22Rv1 (cell line): Measurements from ENCODE around the gene PABPC3.
A peak's percentile ranks its signal among the peaks of the same experiment; 100 is the strongest.

ENCODE experiments used
- H3K27ac ChIP-seq: fragments of 450-650 bp; 2 replicates; pipeline ENCODE4 v1.5.1; 2017
- CTCF ChIP-seq: fragments of 450-650 bp; IDR thresholded peaks from 2 replicates; pipeline ENCODE4 v1.5.1; 2017; ENCODE audit warnings: mild to moderate bottlenecking
- ZFX ChIP-seq: fragments of 450-650 bp; IDR thresholded peaks from 2 replicates; pipeline ENCODE4 v1.6.1; 2017; ENCODE audit warnings: antibody characterized with exemption, borderline replicate concordance

Gene PABPC3

GRCh38 chr13:25095851-25096453 is at the start of gene PABPC3:
PABPC3 (plus strand) TSS chr13:25096136; CDS start chr13:25096199, 63 bp downstream.
- H3K27ac ChIP-seq = no peak within 1 kb of the TSS
- TF ChIP-seq CTCF (no peak), ZFX (no peak)

GRCh38 chr13:25046274-25046984 is 49.5 kb upstream of the PABPC3 start:
- H3K27ac ChIP-seq = no peak overlapping the region
- peak; percentile 18; the same call in 1 of the 2 replicates for TF ChIP-seq CTCF
- no peak for TF ChIP-seq ZFX

GRCh38 chr13:25046985-25047511 is 48.9 kb upstream of the PABPC3 start:
- no peak overlapping the region for H3K27ac ChIP-seq
- TF ChIP-seq ZFX = no peak
- no peak for TF ChIP-seq CTCF

GRCh38 chr13:25051065-25051464 is 44.9 kb upstream of the PABPC3 start:
- no peak overlapping the region for H3K27ac ChIP-seq
- TF ChIP-seq CTCF = no peak

- TF ChIP-seq ZFX (no peak), CTCF (no peak)
- no peak overlapping the region for H3K27ac ChIP-seq
These were observed 36.8 kb upstream of the PABPC3 start for GRCh38 chr13:25059166-25059565.

- no peak overlapping the region for H3K27ac ChIP-seq
- TF ChIP-seq CTCF = no peak
- TF ChIP-seq ZFX = no peak
These were observed 36.0 kb upstream of the PABPC3 start for GRCh38 chr13:25059958-25060357.

GRCh38 chr13:25062479-25062878 is 33.5 kb upstream of the PABPC3 start:
- no peak overlapping the region for H3K27ac ChIP-seq
- TF ChIP-seq ZFX (no peak), CTCF (peak; percentile 29)
